H9 (cell line): ENCODE measurements around the gene SH3BGR. TPM values are rescaled to one million over a fixed set of nuclear protein-coding genes. Genes with fewer than 3 reads are reported as not detected.

Experiments used
- DNase-seq: peaks from one replicate; pipeline ENCODE4 v3.0.0-alpha.2; 2017
- H2AFZ ChIP-seq: one replicate; pipeline ENCODE4 v1.6.1; 2013; ENCODE audit warnings: mild to moderate bottlenecking, low read length, control low read depth, moderate library complexity
- H2AK5ac ChIP-seq: 2 replicates; pipeline ENCODE4 v1.6.1; 2013; ENCODE audit warnings: low read length, control low read depth, mixed read lengths; ENCODE audit not compliant: insufficient read length
- H2BK120ac ChIP-seq: one replicate; pipeline ENCODE4 v1.6.1; 2013; ENCODE audit warnings: low read depth, mild to moderate bottlenecking, low read length, control low read depth, inconsistent platforms; ENCODE audit not compliant: poor library complexity, severe bottlenecking
- H2BK12ac ChIP-seq: 2 replicates; pipeline ENCODE4 v1.6.1; 2013; ENCODE audit warnings: low read length, control low read depth, mixed read lengths, low read depth; ENCODE audit not compliant: insufficient read length
- H2BK15ac ChIP-seq: 2 replicates; pipeline ENCODE4 v1.6.1; 2013; ENCODE audit warnings: low read depth, low read length, control low read depth
- H2BK20ac ChIP-seq: one replicate; pipeline ENCODE4 v1.6.1; 2013; ENCODE audit warnings: low read depth, mild to moderate bottlenecking, low read length, control low read depth, inconsistent platforms; ENCODE audit not compliant: poor library complexity, severe bottlenecking
- H2BK5ac ChIP-seq: 2 replicates; pipeline ENCODE4 v1.6.1; 2013; ENCODE audit warnings: low read length, control low read depth, mixed read lengths; ENCODE audit not compliant: insufficient read length
- H3K14ac ChIP-seq: 2 replicates; pipeline ENCODE4 v1.6.1; 2013; ENCODE audit warnings: low read length, control low read depth; ENCODE audit not compliant: insufficient read depth
- H3K18ac ChIP-seq: 2 replicates; pipeline ENCODE4 v1.6.1; 2013; ENCODE audit warnings: low read depth, mild to moderate bottlenecking, mixed read lengths, low read length, control low read depth; ENCODE audit not compliant: insufficient read length
- H3K23ac ChIP-seq: 2 replicates; pipeline ENCODE4 v1.6.1; 2013; ENCODE audit warnings: low read length, control low read depth, mixed read lengths, low read depth; ENCODE audit not compliant: insufficient read length
- H3K23me2 ChIP-seq: 2 replicates; pipeline ENCODE4 v1.6.1; 2013; ENCODE audit warnings: low read depth, mild to moderate bottlenecking, mixed read lengths, low read length, control low read depth; ENCODE audit not compliant: insufficient read length, poor library complexity, severe bottlenecking
- H3K27ac ChIP-seq: 2 replicates; pipeline ENCODE4 v1.5.1; 2013; ENCODE audit warnings: low read length, control low read depth, mixed read lengths, low read depth; ENCODE audit not compliant: insufficient read length
- H3K27me3 ChIP-seq: 2 replicates; pipeline ENCODE4 v1.6.1; 2013; ENCODE audit warnings: low read length, control low read depth, inconsistent platforms; ENCODE audit not compliant: insufficient read depth
- H3K4ac ChIP-seq: 2 replicates; pipeline ENCODE4 v1.6.1; 2013; ENCODE audit warnings: low read depth, mild to moderate bottlenecking, control low read depth, inconsistent platforms, low read length, moderate library complexity
- H3K4me1 ChIP-seq: 2 replicates; pipeline ENCODE4 v1.6.1; 2013; ENCODE audit warnings: low read length, control low read depth, inconsistent platforms; ENCODE audit not compliant: insufficient read depth
- H3K4me2 ChIP-seq: 2 replicates; pipeline ENCODE4 v1.6.1; 2013; ENCODE audit warnings: low read length, control low read depth, mixed read lengths; ENCODE audit not compliant: insufficient read length, insufficient read depth
- H3K56ac ChIP-seq: 2 replicates; pipeline ENCODE4 v1.6.1; 2013; ENCODE audit warnings: low read depth, mild to moderate bottlenecking, mixed read lengths, low read length, control low read depth; ENCODE audit not compliant: insufficient read length
- H3K79me1 ChIP-seq: 2 replicates; pipeline ENCODE4 v1.6.1; 2013; ENCODE audit warnings: low read depth, mild to moderate bottlenecking, moderate library complexity, low read length, control low read depth, inconsistent platforms; ENCODE audit not compliant: insufficient read depth, poor library complexity, severe bottlenecking
- H3K79me2 ChIP-seq: 2 replicates; pipeline ENCODE4 v1.6.1; 2013; ENCODE audit warnings: low read length, control low read depth, inconsistent platforms; ENCODE audit not compliant: insufficient read depth
- H3K9ac ChIP-seq: 2 replicates; pipeline ENCODE4 v1.6.1; 2013; ENCODE audit warnings: low read length, control low read depth, mixed read lengths; ENCODE audit not compliant: insufficient read length; ENCODE audit errors: extremely low read depth
- H3K9me3 ChIP-seq: one replicate; pipeline ENCODE4 v1.6.1; 2013; ENCODE audit warnings: low read depth, low read length, inconsistent platforms; ENCODE audit not compliant: control insufficient read depth
- H3T11ph ChIP-seq: one replicate; pipeline ENCODE4 v1.6.1; 2013; ENCODE audit warnings: mild to moderate bottlenecking, low read length, control low read depth, inconsistent platforms
- H4K20me1 ChIP-seq: one replicate; pipeline ENCODE4 v1.6.1; 2013; ENCODE audit not compliant: control insufficient read depth, insufficient read length, insufficient read depth
- H4K5ac ChIP-seq: 2 replicates; pipeline ENCODE4 v1.6.1; 2013; ENCODE audit warnings: low read depth, mild to moderate bottlenecking, mixed read lengths, low read length, control low read depth; ENCODE audit not compliant: insufficient read length
- H4K8ac ChIP-seq: replicated peaks from 2 replicates; pipeline ENCODE4 v1.6.1; 2013; ENCODE audit warnings: low read length, control low read depth, mixed read lengths, low read depth; ENCODE audit not compliant: insufficient read length
- H4K91ac ChIP-seq: 2 replicates; pipeline ENCODE4 v1.6.1; 2013; ENCODE audit warnings: low read depth, mild to moderate bottlenecking, moderate library complexity, mixed read lengths, low read length, control low read depth; ENCODE audit not compliant: insufficient read length
- H3K27ac Mint-ChIP-seq, 3 experiments: 2 replicates in 2 of 3; 3 replicates in 1 of 3; pipeline ENCODE4 v1.8.0; 2020 to 2021; ENCODE audit warnings: mixed read lengths in 3 of 3, mild to moderate bottlenecking in 1 of 3, moderate library complexity in 1 of 3
- H3K27me3 Mint-ChIP-seq: 2 replicates; pipeline ENCODE4 v1.8.0; 2021; ENCODE audit warnings: low read depth, mild to moderate bottlenecking, moderate library complexity, mixed read lengths
- H3K36me3 Mint-ChIP-seq, 3 experiments: 2 replicates in 2 of 3; 3 replicates in 1 of 3; pipeline ENCODE4 v1.8.0; 2020 to 2021; ENCODE audit warnings: low read depth in 3 of 3, mixed read lengths in 3 of 3; ENCODE audit not compliant: insufficient read depth in 1 of 3
- H3K4me1 Mint-ChIP-seq, 2 experiments: 2 replicates each; pipeline ENCODE4 v1.8.0; 2020; ENCODE audit warnings: mixed read lengths in 2 of 2
- H3K4me3 Mint-ChIP-seq, 2 experiments: 2 replicates in 1 of 2; 3 replicates in 1 of 2; pipeline ENCODE4 v1.8.0; 2020 to 2021; ENCODE audit warnings: mild to moderate bottlenecking in 2 of 2, mixed read lengths in 2 of 2, moderate library complexity in 1 of 2
- H3K9me3 Mint-ChIP-seq, 2 experiments: 2 replicates in 1 of 2; 3 replicates in 1 of 2; pipeline ENCODE4 v1.8.0; 2020; ENCODE audit warnings: mild to moderate bottlenecking in 2 of 2, mixed read lengths in 2 of 2, moderate library complexity in 1 of 2
- WGBS: extraction: QIAGEN DNeasy Blood & Tissue Kit; methylation state at CpG from one replicate; pipeline ENCODE4 v1.1.7; 2013; ENCODE audit warnings: missing lambda C conversion rate, low lambda C conversion rate, mixed read lengths; ENCODE audit not compliant: insufficient read length; ENCODE audit errors: extremely low coverage; 5-methylcytosine and 5-hydroxymethylcytosine counted together
- total RNA-seq: library from RNA; stranded (reverse); gene quantifications from 2 replicates; pipeline ENCODE4 v1.2.1, GENCODE V29; 2021
- TF ChIP-seq, protein P1 (sequence below): fragments of 200-600 bp; sonication (generic); conservative IDR thresholded peaks from 3 replicates; pipeline ENCODE4 v1.8.0; 2021; ENCODE audit warnings: antibody characterized with exemption, mild to moderate bottlenecking

SH3BGR gene
- total RNA-seq, 1 experiment from 2014 or later, result 2.9 TPM

DNA sequence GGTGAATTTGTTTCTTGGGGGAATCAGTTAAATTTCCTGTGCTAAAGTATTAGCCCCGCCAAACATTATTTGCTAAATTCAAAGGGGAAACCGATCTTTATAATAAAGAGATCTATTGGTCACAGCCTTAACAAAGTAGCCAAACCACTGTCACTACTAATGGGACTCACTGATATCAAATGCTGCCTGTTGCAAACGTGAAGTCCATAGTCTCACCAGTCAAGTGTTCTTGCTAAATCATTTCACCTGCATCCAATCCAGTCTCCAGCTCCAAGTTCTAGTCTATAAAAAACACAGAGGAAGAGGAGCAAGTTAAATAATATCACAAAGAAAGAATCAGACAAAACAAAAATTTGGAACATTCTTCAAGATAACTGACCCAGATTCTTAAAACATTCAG lies 30.1 kb downstream of the SH3BGR start:
- Mint-ChIP-seq H3K27ac (no peak overlapping the region), H3K4me1 (0 out of 4 replicates have a peak, but pooled peaks cover 0 to 4% of the 10 kb centered on the region in 2 experiments), H3K4me3 (no peak overlapping the region), H3K27me3 (no peaks in the 10 kb centered on the region), H3K9me3 (no peaks in the 10 kb centered on the region), H3K36me3 (no peaks in the 10 kb centered on the region)
- TF ChIP-seq, protein P1, sequence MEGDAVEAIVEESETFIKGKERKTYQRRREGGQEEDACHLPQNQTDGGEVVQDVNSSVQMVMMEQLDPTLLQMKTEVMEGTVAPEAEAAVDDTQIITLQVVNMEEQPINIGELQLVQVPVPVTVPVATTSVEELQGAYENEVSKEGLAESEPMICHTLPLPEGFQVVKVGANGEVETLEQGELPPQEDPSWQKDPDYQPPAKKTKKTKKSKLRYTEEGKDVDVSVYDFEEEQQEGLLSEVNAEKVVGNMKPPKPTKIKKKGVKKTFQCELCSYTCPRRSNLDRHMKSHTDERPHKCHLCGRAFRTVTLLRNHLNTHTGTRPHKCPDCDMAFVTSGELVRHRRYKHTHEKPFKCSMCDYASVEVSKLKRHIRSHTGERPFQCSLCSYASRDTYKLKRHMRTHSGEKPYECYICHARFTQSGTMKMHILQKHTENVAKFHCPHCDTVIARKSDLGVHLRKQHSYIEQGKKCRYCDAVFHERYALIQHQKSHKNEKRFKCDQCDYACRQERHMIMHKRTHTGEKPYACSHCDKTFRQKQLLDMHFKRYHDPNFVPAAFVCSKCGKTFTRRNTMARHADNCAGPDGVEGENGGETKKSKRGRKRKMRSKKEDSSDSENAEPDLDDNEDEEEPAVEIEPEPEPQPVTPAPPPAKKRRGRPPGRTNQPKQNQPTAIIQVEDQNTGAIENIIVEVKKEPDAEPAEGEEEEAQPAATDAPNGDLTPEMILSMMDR, result no peak
- Histone ChIP-seq H3K23me2 (no peaks in the 10 kb centered on the region), H2BK5ac (no peak overlapping the region), H3T11ph (no peak overlapping the region), H2AFZ (no peak overlapping the region), H3K9me3 (no peaks in the 10 kb centered on the region), H2BK15ac (no peak overlapping the region), H4K20me1 (no peaks in the 10 kb centered on the region), H3K27ac (no peak overlapping the region), H3K4ac (no peak overlapping the region), H3K4me2 (no peak overlapping the region), H4K91ac (no peak overlapping the region), H3K18ac (no peak overlapping the region), H3K79me2 (no peaks in the 10 kb centered on the region), H2BK20ac (no peak overlapping the region), H2BK120ac (no peak overlapping the region), H3K14ac (no peak overlapping the region), H4K5ac (no peak overlapping the region), H3K27me3 (no peaks in the 10 kb centered on the region), H3K23ac (no peak overlapping the region), H3K56ac (no peak overlapping the region), H3K79me1 (no peaks in the 10 kb centered on the region), H4K8ac (no peak overlapping the region), H2AK5ac (no peak overlapping the region), H2BK12ac (no peak overlapping the region), H3K4me1 (no peaks in the 10 kb centered on the region), H3K9ac (no peak overlapping the region)
- no peak for DNase-seq
- no CpG with 5 or more reads among the region's 3 CpGs for WGBS
